Activated CD8-positive, alpha-beta memory T cell treated with anti-CD3 and anti-CD28 coated beads for 48 hours (primary cell): Measurements from ENCODE around the gene DOHH.
A peak's percentile ranks its signal among the peaks of the same experiment; 100 is the strongest.

ENCODE experiments used
- DNase-seq, 3 experiments: peaks; one replicate each; pipeline ENCODE4 v3.0.0-alpha.2; 2020; ENCODE audit warnings: low read depth in 2 of 3, low spot score in 2 of 3

The DOHH gene

DNA sequence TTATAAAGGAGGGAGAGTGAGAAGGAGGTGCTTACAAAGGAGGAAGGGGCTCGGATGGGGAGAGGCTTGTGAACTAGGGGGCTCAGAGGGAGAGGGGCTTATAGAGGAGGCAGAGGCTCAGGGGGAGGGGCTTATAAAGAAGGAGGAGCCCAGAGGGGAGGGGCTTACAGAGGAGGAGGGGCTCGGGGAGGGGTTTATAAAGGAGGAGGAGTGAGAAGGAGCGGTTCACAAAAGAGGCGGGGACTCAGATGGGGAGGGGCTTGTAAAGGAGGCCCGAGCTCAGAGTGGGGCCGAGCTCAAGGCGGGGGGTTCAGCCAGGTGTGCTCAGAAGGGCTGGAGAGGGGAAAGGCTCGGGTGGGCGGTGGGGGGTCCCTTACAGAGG, 20.6 kb downstream of the DOHH start:
- DNase-seq = no peak

DNA sequence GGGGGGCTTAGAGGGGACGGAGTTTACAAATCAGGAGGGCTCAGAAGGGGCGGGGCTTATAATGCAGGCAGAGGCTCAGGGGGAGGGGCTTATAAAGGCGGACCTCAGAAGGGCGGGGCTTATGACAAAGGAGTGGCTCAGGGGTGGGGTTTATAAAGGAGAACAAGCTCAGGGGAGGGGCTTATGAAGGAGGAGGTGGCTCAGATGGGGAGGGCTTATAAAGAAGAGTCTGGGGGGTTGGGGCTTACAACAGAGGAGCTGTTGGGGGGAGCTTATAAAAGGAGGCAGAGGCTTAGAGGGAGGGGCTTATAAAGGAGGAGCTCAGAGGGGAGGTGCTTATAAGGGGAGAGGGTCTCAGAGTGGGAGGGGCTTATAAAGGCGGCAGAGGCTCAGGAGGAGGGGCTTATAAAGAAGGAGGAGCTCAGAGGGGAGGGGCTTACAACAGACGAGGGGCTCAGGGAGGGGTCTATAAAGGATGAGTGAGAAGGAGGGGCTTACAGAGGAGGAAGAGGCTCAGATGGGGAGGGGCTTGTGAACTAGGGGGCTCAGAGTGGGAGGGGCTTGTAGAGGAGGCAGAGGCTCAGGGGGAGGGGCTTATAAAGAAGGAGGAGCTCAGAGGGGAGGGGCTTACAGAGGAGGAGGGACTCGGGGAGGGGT, 21.2 kb downstream of the DOHH start:
- no peak for DNase-seq

DNA sequence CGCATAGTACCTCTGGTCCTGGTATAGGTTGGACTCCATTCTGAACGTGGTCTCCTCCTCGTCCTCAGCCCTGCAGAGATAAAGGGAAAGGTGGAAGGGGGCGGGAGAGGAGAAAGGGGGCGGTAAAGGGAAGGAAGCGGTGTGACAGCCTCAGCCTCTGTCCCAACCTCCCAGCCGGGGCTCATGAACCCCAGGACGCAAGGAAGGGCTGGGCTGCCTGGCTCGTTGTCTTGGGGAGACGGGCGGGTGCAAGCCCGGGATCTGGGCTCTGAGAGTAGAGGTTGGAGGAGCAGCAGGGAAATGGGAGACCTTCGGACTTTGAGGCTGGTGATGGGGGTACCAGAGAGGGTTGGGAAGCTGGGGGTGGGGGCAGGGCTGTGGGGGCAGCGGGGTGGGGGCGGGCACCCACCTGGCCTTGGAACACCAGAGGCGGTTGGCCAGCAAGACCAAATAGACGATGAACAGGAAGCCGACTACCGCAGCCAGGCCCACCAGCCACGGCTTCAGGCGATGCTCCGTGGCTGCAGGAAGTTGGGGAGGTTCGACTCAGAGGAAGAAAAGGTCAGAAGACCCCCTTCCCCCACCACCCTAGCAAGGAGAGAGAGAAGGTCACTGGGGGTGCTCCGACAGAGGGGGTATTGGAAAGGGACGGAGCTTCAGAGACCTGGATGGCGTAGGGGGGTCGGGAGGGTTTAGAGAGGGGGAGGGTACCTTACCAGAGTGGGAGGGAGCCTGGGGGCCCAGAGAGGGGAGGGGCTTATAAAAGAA, 21.9 kb downstream of the DOHH start:
- no peak for DNase-seq

DNA sequence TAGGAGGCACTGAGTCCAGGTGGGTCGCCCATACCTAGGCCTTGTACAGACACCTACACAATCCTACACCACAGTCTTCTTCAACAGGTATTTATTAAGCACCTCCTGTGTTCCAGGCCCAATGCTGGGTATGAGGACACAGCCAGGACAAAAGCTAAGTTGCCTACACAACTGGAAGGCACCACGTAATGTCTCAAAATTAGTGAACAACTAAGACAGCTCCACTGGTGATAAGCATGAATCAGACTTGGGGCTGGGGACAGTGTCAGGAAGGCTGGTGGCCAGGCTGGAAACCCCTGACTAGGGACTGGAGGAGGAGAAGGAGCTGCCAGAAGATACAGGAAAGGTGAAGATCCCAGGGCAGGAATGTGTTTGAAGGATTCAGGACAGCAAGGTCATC, 22.5 kb downstream of the DOHH start:
- no peak for DNase-seq

DNA sequence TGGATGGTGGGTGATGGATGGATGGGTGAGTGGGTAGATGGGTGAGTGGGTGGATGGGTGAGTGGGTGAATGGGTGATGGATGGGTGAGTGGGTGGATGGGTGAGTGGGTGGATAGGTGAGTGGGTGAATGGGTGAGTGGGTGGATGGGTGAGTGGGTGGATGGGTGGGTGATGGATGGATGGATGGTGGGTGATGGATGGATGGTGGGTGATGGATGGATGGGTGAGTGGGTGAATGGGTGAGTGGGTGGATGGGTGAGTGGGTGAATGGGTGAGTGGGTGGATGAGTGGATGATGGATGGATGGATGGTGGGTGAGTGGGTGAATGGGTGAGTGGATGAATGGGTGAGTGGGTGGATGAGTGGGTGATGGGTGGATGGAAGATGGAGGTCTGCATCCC, 23.0 kb downstream of the DOHH start:
- DNase-seq = no peak

DNA sequence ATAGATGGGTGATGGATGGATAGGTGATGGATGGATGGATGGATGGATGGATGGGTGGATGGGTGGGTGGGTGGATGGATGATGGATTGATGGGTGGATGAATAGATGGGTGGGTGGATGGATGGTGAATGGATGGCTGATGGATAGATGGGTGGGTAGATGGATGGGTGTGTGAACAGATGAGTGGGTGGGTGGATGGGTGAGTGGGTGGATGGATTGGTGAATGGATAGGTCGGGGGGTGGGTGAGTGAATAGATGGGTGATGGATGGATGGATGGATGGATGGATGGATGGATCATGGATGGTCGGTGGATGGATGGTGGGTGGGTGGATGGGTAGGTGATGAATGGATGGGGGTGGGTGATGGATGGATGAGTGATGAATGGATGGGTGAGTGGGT, 23.6 kb downstream of the DOHH start:
- DNase-seq = no peak

DNA sequence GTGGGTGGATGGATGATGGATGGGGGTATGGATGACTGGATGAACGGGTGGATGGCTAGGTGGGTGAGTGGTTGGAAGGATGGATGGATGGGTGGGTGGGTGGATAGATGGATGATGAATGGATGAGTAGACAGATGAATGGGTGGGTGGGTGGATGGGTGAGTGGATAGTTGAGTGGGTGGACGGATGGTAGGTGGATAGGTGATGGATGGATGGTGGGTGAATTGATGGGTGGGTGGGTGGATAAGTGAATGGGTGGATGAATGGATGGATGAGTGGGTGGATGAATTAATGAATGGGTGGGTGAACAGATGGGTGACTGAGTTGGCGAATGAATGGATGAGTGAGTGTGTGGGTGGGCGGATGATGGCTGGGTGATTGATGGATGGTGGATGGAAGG, 25.0 kb downstream of the DOHH start:
- DNase-seq = no peak

DNA sequence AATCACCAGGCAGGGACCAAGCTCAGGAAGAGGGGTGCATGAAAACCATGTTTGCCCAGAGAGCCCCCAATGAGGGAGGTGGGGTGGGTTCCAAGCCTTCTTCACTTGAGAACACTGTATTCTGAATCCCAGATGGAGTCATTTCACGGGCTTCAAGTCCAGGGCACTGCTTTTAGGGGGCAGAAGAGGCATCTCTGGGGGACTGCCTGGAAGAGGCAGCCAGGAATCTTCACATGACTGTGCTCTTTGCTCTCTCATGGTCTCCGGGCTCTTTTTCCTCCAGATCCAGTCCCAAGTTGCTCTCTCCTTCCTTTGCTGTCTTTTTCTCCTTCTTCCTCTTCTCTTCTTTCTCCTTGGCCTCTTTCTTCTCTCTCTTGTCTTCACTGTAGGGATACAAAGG, 25.9 kb downstream of the DOHH start:
- DNase-seq = no peak

DNA sequence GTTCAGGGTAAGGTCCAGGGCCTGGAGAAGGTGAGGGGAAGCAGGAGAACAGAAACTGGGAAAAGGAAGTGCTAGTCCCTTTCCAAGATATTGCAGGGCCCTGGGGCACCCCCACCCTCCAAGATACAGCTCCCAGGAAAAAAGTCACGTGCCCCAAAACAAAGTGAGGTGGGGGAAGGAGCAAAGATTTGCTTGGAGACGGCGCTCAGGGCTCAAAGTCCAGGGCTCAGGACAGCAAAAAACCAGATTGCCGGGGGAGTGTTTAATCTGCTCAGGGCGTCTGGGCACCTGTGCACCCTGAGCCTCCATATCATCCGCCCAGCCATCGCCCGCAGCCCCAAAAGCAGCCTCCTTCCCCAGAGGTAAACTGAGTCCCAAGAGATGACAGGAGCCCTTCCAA, 26.5 kb downstream of the DOHH start:
- DNase-seq = no peak

DNA sequence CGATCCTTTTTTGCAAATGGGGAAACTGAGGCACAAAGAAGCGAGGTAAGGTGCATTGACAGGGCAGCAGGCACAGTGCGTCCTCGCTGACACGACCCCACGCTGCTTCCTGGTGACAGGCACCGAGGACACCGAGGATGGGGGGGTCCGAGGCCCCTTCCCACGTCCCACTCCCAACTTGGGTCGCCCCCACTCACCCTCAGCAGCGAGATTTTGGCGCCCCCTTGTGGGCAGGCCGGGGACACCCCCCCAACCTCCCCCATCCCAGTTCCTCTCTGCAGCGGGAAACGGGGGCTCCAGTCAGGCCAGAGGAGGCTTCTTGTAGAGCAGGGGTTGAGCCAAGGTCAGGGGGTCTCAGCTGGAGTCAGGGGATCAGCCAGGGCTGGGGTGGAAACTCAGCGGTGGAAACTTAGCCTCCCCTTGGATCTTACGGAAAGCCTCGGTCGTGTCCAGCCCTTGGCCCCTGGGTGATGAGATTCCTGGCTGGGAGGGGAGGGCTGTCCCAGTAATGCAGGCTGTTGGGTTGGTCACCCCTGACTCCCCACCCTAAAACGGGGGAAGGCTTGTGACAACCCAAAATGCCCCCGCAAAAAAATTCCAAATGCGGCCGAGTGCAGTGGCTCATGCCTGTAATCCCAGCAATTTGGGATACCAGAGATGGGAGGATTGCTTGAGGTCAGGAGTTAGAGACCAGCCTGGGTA, 28.4 kb downstream of the DOHH start:
- DNase-seq = peak in 1 of 3 experiments; percentile 25

DNA sequence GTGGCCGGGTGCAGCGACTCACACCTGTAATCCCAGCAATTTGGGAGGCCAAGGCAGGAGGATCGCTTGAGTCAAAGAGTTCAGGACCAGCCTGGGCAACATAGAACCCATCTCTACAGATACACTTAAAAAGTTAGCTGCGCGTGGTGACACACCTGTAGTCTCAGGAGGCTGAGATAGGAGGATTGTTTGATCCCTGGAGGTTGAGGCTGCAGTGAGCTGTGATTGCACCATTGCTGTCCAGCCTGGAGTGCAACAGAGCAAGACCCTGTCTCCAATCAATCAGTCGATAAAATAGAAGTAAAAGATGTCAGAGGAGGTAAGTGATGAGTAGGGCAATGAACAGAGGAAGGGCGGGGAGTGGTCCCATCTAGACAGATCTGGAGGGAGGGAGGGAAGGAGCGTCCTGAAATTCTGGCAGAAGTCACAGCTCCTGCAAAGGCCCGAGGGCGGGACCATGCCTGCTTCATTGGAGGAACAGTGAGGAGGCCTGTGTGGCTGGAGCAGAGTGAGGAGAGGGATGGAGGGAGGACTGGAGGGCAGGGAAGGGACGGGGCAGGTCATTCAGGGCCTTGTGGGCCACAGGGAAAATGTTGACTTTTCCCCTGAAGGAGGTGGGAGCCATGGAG, 29.9 kb downstream of the DOHH start:
- no peak for DNase-seq

DNA sequence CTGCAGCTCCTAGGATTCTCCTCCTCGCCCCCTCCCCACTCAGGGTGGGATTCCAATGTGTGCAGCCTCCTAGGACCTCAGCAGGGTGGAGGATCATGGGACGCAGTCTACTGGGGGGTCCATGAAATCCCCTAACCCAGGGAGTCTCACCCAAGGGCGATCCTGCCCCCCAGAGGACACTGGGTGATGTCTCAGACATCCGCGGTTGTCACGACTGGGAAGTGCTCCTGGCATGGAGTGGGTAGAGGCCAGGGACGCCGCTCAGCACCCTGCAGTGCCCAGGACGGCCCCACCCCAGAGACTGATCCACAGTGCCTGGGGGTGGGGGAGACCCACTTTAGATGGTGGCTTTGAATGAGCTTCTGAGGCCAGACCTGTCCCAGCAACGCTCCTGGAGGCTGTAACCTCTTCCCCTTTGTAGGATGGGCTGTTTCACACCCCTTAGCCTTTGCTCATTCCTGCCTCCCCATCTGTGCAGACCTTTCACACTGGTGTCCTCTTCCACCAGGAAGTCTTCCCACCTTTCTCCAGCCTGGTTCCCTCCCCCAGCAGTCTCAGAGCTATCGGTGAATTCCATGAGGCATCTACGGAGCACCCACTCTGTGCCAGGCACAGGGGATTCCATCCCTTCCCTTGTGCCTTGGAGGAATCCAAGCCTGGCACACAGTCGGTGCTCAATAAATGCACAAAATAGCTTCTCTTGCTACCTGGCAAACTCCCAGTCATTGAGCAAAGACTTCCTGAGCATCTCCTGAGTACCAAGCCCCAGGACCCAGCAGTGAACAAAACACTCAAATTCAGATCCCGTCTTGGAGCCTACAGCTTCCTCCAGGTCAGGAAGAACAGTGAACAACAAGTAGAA, 30.6 kb downstream of the DOHH start:
- DNase-seq = no peak

DNA sequence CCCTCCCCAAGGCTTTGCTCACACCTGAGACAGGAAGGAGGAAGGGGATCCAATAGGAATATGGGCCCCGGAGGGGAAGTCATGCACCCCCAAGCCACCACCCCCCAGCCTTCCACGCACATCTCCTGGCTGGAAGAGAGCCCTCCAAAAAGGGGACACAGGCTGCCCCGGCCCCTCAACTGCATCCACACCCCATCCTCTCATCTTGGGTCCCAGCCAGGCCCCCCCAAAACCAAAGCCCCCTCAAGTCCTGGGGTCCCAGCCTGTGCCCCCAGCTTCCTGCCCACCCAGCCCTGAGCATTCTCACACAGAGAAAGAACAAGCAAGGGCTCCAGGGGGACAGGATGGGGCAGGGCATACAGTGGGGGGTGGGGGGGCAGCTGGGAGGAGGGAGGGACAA, 32.3 kb downstream of the DOHH start:
- no peak for DNase-seq

DNA sequence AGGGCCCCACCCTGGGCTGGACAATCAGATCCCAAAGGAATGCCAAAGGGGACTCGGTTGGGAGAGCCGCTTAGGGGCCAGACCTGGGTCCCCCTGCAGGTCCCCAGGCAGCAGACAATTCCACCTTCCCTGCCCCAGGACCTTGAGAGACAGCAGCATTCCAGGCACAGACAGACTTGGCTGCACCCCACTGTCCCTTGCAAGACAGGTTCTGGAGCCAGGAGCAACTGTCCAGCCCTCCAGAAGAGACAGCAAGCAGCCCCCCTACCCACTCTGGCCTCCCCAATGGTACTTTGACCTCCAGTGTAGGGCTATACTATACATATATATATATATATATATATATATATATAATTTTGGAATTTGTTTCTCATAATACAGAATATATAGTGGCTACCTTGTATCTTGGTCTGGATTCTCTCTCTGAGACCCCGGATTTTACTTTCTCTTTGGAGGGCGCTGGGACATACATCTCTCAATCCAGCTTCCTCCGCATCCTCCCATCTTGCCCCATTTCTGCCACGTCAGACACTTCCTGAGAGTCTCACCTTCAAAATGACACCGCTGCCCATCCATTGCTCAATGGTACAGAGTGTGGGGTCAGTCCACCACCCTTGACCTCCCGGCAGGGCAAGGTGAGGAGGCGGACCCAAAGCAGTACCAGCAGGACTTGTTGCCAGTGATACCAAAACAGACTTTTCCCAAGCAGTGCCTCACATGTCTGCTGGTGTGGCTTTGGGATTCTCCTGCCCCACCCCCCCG, 32.9 kb downstream of the DOHH start:
- DNase-seq = no peak

DNA sequence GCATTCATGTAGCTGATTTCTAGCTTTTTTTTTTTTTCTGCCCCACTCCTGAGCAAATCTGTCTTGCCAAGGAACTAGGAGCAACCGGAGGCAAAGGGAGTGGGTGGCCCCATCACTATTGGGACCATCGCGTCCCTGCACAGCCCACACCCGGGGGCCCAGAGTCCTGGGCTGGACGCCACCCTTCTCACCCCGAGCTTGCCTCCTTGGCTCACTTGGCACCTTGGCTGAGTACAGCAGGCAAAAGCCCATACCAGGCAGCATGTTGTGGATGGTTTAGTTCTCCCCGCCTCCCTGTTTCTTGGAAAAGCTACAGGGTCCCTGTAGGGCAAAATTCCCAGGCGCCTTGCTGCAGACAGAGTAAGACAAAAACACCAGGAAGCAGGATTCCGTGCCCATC, 33.8 kb downstream of the DOHH start:
- no peak for DNase-seq

DNA sequence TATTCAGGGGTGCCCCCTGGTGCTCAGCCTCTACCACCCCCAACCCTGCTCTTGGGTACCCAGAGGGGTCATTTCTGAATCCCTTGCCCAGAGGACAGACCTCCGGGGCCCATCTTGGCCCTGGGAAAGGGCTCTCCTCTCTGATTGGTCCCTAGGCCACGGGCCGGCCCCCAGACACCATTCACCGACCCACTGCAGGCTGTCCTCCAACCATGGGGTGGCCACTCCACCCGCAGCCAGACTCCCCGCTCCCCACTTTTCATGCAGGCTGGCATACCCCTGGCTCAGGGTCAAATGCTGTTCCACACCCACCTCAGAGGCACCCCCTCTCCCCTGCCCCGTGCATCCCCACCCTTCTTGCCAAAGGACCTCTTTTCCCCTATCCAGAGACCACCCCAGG, 34.9 kb downstream of the DOHH start:
- no peak for DNase-seq

DNA sequence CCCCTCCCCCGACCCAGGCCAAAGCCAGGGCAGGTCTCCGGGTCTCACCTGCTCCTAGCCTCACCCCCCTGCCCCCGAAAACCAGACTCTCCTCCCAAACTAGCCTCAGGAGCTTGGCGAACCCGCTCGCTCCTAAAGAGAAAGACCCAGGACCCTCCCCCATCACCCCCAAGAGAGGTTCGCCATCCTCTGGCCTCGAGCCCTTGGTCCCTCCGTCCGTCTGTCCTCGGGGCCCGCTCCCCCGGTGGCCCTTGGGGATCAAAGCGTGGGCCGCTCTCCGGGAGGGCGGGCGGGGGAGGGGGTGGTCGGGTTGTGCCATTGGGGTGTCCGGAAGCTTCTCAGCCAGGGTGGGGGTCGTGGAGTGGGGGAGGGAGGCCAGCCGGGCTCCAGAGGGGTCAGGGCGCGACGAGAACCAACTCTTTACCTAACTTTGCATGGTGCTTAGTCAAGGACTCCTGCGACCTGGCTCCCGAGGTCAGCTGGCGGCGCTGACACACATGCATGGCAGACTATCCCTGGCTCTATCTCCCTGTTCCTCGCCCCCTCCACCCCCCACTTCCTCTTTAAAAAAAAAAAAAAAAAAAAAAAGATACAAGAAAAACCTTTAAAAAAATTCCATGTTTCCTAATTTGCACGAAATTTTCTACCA, 35.8 kb downstream of the DOHH start:
- no peak for DNase-seq

DNA sequence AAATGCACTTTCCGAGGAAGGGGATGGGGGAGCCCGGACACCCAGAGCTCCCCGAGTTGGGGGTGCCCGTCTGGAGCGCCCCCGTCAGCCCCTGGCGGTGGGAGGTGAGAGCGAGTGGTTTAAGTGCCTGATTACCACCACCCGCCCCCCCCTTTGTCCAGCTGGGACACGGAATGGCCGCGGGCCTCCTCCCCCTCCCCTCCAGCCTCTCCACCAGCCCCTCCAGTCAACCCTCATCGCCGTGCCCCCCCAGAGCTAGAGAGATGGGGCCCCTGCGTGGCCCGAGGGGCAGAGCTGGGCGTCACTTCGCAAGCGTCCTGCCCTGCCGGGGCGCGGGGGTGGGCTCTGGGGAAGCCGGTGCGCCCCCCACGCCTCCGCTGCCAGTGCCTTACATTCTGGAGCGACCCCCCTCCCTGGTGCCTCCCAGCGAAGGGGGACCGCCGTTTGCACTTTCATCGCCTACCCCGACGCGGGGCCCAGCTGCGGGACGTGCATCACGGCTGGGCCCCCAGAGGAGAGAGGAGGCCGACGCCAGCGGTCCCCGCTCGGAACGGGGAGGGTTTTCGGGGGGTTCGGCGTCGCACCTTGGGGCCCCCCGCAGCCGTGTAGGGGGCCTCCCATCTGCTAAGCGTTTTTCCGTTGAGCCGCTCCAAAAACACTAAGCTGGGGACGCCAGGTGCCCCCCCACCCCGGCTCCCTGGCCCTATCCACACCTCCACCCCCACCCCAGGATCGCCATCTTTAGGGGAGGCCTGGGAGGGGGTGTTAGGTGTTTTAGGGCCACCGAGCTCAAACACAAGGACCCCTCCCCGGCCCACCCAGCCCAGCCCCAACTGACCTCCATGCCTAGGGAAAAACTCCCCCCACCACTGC, 36.5 kb downstream of the DOHH start:
- DNase-seq = no peak
